HFFc6 (cell line): ENCODE data around the gene TMCO1. TPM values are rescaled to one million over a fixed set of nuclear protein-coding genes. Genes with fewer than 3 reads are reported as not detected.
A peak's percentile ranks its signal among the peaks of the same experiment; 100 is the strongest.
"Not testable (repeated sequence)": the region's sequence is repeated elsewhere in the genome, so short reads cannot be mapped to it uniquely, and the experiment has no call there.

ENCODE experiments used
- DNase-seq: peaks from one replicate; pipeline ENCODE4 v3.0.0-alpha.2; 2018
- H3K27ac Mint-ChIP-seq: 2 replicates; pipeline ENCODE4 v1.8.0; 2020; ENCODE audit warnings: mild to moderate bottlenecking, mixed read lengths
- H3K27me3 Mint-ChIP-seq: 2 replicates; pipeline ENCODE4 v1.8.0; 2021; ENCODE audit warnings: mild to moderate bottlenecking, moderate library complexity, mixed read lengths; ENCODE audit not compliant: insufficient read depth
- H3K36me3 Mint-ChIP-seq: 2 replicates; pipeline ENCODE4 v1.8.0; 2021; ENCODE audit warnings: low read depth, mixed read lengths
- H3K4me1 Mint-ChIP-seq: 2 replicates; pipeline ENCODE4 v1.8.0; 2020; ENCODE audit warnings: low read depth, mixed read lengths
- H3K4me3 Mint-ChIP-seq: 2 replicates; pipeline ENCODE4 v1.8.0; 2020; ENCODE audit warnings: mild to moderate bottlenecking, moderate library complexity, mixed read lengths
- H3K9me3 Mint-ChIP-seq: 2 replicates; pipeline ENCODE4 v1.8.0; 2020; ENCODE audit warnings: mild to moderate bottlenecking, mixed read lengths
- CTCF ChIP-seq: fragments of 200-600 bp; sonication (generic); IDR thresholded peaks from 2 replicates; pipeline ENCODE4 v1.5.0; 2021; ENCODE audit warnings: antibody characterized with exemption, mild to moderate bottlenecking
- total RNA-seq, 6 experiments: library from RNA; stranded (reverse); fragmentation: NEBNext Ultra II Directional; extraction: Animal tissue kit (Norgen Biotek cat#: 25700); gene quantifications; 2 replicates in 1 of 6; 3 replicates in 5 of 6; pipeline ENCODE4 v1.2.3, GENCODE V29; 2021

Gene TMCO1
- total RNA-seq, 6 experiments from 2014 or later: 134 to 165 (median 137) TPM

- H3K27ac Mint-ChIP-seq: no peak overlapping the region
- TF ChIP-seq CTCF: no peak
- H3K9me3 Mint-ChIP-seq: peaks cover 7% of the 10 kb centered on the region; the same call in 1 of the 2 replicates
These were observed 84.7 kb downstream of the TMCO1 start for GRCh38 chr1:165683848-165684485.

DNA sequence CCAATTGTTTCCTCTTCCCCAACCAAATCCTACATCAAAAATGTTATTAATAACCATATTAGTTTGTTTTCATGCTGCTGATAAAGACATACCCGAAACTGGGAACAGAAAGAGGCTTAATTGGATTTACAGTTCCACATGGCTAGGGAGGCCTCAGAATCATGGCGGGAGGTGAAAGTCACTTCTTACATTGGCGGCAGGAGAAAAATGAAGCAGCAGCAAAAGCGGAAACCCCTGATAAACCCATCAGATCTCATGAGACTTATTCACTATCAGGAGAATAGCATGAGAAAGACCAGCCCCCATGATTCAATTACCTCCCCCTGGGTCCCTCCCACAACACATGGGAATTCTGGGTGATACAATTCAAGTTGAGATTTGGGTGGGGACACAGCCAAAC lies 87.9 kb downstream of the TMCO1 start:
- H3K4me3 Mint-ChIP-seq, DNase-seq, H3K27ac Mint-ChIP-seq, H3K9me3 Mint-ChIP-seq, H3K27me3 Mint-ChIP-seq: not testable (repeated sequence)
- H3K36me3 Mint-ChIP-seq: peaks cover 64% of the 10 kb centered on the region
- H3K4me1 Mint-ChIP-seq: peaks cover 32% of the 10 kb centered on the region

More at GRCh38 chr1:165683848-165684485, 84.7 kb downstream of the TMCO1 start:
- Mint-ChIP-seq H3K4me1 (peaks cover 29% of the 10 kb centered on the region), H3K4me3 (no peak overlapping the region), H3K27me3 (no peaks in the 10 kb centered on the region), H3K36me3 (peaks cover 71% of the 10 kb centered on the region)
- DNase-seq: no peak

DNA sequence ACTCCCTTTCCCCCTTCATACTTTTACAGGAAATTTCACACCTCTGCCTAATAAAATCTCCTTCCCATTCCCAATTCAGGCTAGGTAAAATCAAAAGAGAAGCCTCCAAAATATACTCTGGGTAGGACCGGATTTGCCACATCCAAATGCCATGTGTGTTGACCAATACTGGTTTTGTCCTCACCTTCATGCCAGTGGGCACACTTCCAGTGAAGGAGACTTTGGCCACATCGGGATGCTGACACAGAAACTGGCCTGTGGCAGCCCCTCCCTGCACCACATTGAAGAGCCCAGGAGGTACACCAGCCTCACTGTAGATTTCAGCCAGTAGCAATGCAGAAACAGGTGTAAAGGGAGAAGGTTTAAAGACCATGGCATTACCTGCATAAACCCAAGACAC lies 88.4 kb downstream of the TMCO1 start:
- Mint-ChIP-seq H3K9me3 (no peaks in the 10 kb centered on the region), H3K4me1 (peaks cover 36% of the 10 kb centered on the region), H3K4me3 (no peak overlapping the region), H3K27me3 (no peaks in the 10 kb centered on the region), H3K36me3 (peaks cover 64% of the 10 kb centered on the region), H3K27ac (no peak overlapping the region)
- DNase-seq: no peak
- TF ChIP-seq CTCF: no peak

- peaks cover 38% of the 10 kb centered on the region for H3K4me1 Mint-ChIP-seq
- DNase-seq: no peak
- H3K36me3 Mint-ChIP-seq: peaks cover 65% of the 10 kb centered on the region
- H3K4me3 Mint-ChIP-seq: no peak overlapping the region
- peak overlapping the region; percentile 14; the same call in 1 of the 2 replicates for H3K27ac Mint-ChIP-seq
- no peaks in the 10 kb centered on the region for H3K27me3 Mint-ChIP-seq
- no peaks in the 10 kb centered on the region for H3K9me3 Mint-ChIP-seq
- no peak for TF ChIP-seq CTCF
These were observed 89.2 kb downstream of the TMCO1 start for GRCh38 chr1:165679282-165680036.

DNA sequence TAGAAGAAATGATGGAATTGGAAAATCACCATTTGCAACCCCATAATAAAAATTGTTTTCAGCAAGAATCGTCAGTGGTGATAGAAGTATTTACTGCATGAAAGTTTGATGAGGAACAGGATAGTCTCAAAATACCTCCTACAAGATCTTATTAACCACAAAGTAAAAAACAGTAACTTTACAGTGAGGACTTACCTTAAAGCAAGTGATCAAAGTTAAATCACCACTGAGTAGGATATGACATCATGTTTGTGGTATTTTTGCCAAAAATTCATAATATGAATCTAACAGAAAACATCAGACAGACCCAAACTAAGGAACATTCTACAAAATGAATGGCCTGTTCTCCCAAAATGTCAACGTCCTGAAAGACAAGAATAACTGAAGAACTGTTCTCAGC lies 90.2 kb downstream of the TMCO1 start:
- peaks cover 30% of the 10 kb centered on the region for H3K4me1 Mint-ChIP-seq
- H3K27me3 Mint-ChIP-seq: no peaks in the 10 kb centered on the region
- peak overlapping the region; percentile 11 for H3K27ac Mint-ChIP-seq
- no peak overlapping the region for H3K4me3 Mint-ChIP-seq
- TF ChIP-seq CTCF: no peak
- H3K9me3 Mint-ChIP-seq: no peaks in the 10 kb centered on the region
- DNase-seq: no peak
- peaks cover 67% of the 10 kb centered on the region for H3K36me3 Mint-ChIP-seq

Other genes with a start within 250 kb of the TMCO1 start
- gene LRRC52, start 224.9 kb downstream of the TMCO1 start, total RNA-seq: not detected
- 100 to 1,000 TPM; 183 to 203 (median 196) TPM for gene MGST3, start 137.6 kb downstream of the TMCO1 start, total RNA-seq
- 10 to 100 TPM; 63.2 to 69.9 (median 66.6) TPM for gene ALDH9A1, start 70.3 kb downstream of the TMCO1 start, total RNA-seq
- 10 to 100 TPM; 42.5 to 60.0 (median 52.1) TPM for gene UCK2, start 58.7 kb upstream of the TMCO1 start, total RNA-seq